Heart right ventricle (tissue), 16 donors: ENCODE data around the gene OTC. TPM values are rescaled to one million over a fixed set of nuclear protein-coding genes. Genes with fewer than 3 reads are reported as not detected.

Experiments used
- ATAC-seq, 8 donors: fragments of 200-7000 bp; cut with Tn5 transposase; one replicate each; pipeline ENCODE4 v1.9.1; 2020; ENCODE audit warnings: mild to moderate bottlenecking in 8 of 8, moderate library complexity in 8 of 8, moderate number of reproducible peaks in 1 of 8
- DNase-seq, 2 donors: peaks; one replicate each; pipeline ENCODE4 v3.0.0-alpha.2; 2020
- H3K27ac ChIP-seq, 10 donors: fragments of 200-600 bp; sonication (generic) in 2 of 10; one replicate each; pipeline versions ENCODE4 v1.5.0 to v1.8.0; 2020 to 2022; ENCODE audit warnings: mild to moderate bottlenecking in 3 of 10
- H3K27me3 ChIP-seq, 7 donors: fragments of 200-600 bp; one replicate each; pipeline ENCODE4 v1.8.0; 2021 to 2022; ENCODE audit warnings: mild to moderate bottlenecking in 2 of 7
- H3K36me3 ChIP-seq, 9 donors: fragments of 200-600 bp; sonication (generic) in 1 of 9; one replicate each; pipeline versions ENCODE4 v1.5.0 to v1.8.0; 2020 to 2022; ENCODE audit warnings: mild to moderate bottlenecking in 2 of 9
- H3K4me1 ChIP-seq, 9 donors: fragments of 200-600 bp; sonication (generic) in 1 of 9; one replicate each; pipeline versions ENCODE4 v1.5.0 to v1.8.0; 2020 to 2022; ENCODE audit warnings: mild to moderate bottlenecking in 4 of 9
- H3K4me3 ChIP-seq, 10 donors: fragments of 200-600 bp; sonication (generic) in 2 of 10; one replicate each; pipeline versions ENCODE4 v1.5.0 to v1.8.0; 2020 to 2022; ENCODE audit warnings: mild to moderate bottlenecking in 7 of 10, moderate library complexity in 2 of 10
- H3K9me3 ChIP-seq, 11 donors: fragments of 200-600 bp in 10 of 11; sonication (generic) in 2 of 11; one replicate each; pipeline versions ENCODE4 v1.5.0 to v1.8.0; 2013 to 2022; ENCODE audit warnings: mild to moderate bottlenecking in 2 of 11, control low read depth in 1 of 11, moderate library complexity in 1 of 11
- CTCF ChIP-seq, 9 donors: fragments of 200-600 bp; sonication (generic) in 2 of 9; IDR thresholded peaks; one replicate each; pipeline versions ENCODE4 v1.5.0 to v1.8.0; 2021 to 2022; ENCODE audit warnings: antibody characterized with exemption in 9 of 9, mild to moderate bottlenecking in 5 of 9, moderate library complexity in 1 of 9
- WGBS, 2 donors: extraction: QIAGEN DNeasy Blood & Tissue Kit; methylation state at CpG; one replicate each; pipeline ENCODE4 v1.1.7; 2013; ENCODE audit warnings: inconsistent platforms in 1 of 2; 5-methylcytosine and 5-hydroxymethylcytosine counted together
- intact Hi-C, 10 donors: fragments of 100-400 bp; cut with DNase I; formaldehyde crosslinking; loops; one replicate each; pipeline versions ENCODE4 v1.11.1 to v1.14.2; 2022
- polyA plus RNA-seq, 2 donors: library from polyadenylated mRNA; stranded (reverse); fragments of 200-250 nt; gene quantifications; one replicate each; pipeline ENCODE4 v1.2.3, GENCODE V29; 2013
- total RNA-seq, 10 donors: library from RNA; stranded (reverse); fragmentation: NEBNext Ultra II Directional in 3 of 10; extraction: Animal tissue kit (Norgen Biotek cat#: 25700) in 3 of 10; gene quantifications; one replicate each; pipeline versions ENCODE4 v1.2.1 to v1.2.4, GENCODE V29; 2021 to 2023
- donor health status: Arrhythmogenic right ventricular cardiomyopathy.
- donor health status: ischemic (EF 13 %, LVEDD 7.1; RV severe dilation, severe dysfunction).
- donor health status: healthy with polysubstance abuse.
- donor health status: DM: no; HTN: yes; CAD: no.
- donor health status: DM: no; HTN: no; CAD: no.
- donor health status: ischemic (EF 25% LVEDD 6.9; RV normal size, moderate dysfunction).
- donor health status: ischemic (EF 25% LVEDD 5.7; RV mildly dilated, moderate dysfunction).
- donor health status: healthy.
- donor health status: DM: yes; HTN: yes; CAD: no.
- donor health status: Ischemic cardiomyopathy.
- donor health status: ischemic (EF 35%, LVEDD 5.7; RV mildly dilated, moderate dysfunction).
- donor health status: nonischemic (EF 11% LVEDD 7.7; RV severe dilation, severe dysfunction).
- donor health status: DM: yes; HTN: yes; CAD: no.
- donor health status: PGD.
- donor health status: ischemic (EF 29% LVEDD 5.4; RV normal size, mild dysfunction).
- donor health status: nonischemic (EF 23%, LVEDD 6.1; RV moderate dilation, normal function).

OTC gene
- total and polyA plus RNA-seq, 12 donors = 0.20 to 0.38 TPM; not detected in 10

DNA sequence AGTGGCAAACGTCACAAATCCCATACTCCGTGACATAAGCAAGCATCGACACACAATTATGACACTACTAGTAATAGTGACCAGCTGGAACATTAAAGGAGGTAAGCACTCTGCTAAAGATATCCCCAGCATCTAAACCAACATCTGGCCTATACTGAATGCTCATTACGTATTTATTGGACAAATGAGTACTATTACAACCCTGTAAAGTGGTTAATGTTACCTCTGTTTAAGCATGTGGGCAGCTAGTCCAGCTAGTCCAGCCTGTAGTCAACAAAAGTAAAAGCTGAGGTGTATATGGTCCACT is 24.7 kb upstream of the OTC start:
- Histone ChIP-seq H3K27ac (peak overlapping the region in 6 of 10 donors; percentile 83 to 87 (median 86)), H3K27me3 (no peaks in the 10 kb centered on the region), H3K4me3 (peak overlapping the region in 9 of 10 donors; percentile 46 to 89 (median 77)), H3K9me3 (no peaks in the 10 kb centered on the region), H3K36me3 (no peaks in the 10 kb centered on the region), H3K4me1 (peaks cover 0 to 10% (median 0%) of the 10 kb centered on the region in 9 donors)
- ATAC-seq (peak in 1 of 8 donors; percentile 4), DNase-seq (no peak)
- 10 to 13% methylated on average over 4 of the region's 4 CpGs for WGBS, 2 donors
- TF ChIP-seq CTCF (IDR thresholded peaks at IDR 0.05) = peak in 1 of 9 donors; percentile 1
- intact Hi-C loops = loop anchor here in 4 of 10 donors (2.0 to 10.0 kb wide), 4 partner anchors 63 to 403 kb away; no protein-coding TSS in a partner anchor

GRCh38 chrX:38332505-38332904 is 19.9 kb upstream of the OTC start:
- H3K4me3 ChIP-seq = no peak overlapping the region
- DNase-seq = no peak
- H3K27ac ChIP-seq = no peak overlapping the region
- H3K4me1 ChIP-seq = peaks cover 0 to 8% (median 0%) of the 10 kb centered on the region in 9 donors
- intact Hi-C loops = loop anchor here in 3 of 10 donors (10.0 kb wide), 4 partner anchors 232 to 408 kb away; partner anchors contain the start of gene TSPAN7 (in 1 of the 3)
- ATAC-seq = no peak
- TF ChIP-seq CTCF (IDR thresholded peaks at IDR 0.05) = no peak
- no peaks in the 10 kb centered on the region for H3K27me3 ChIP-seq
- H3K9me3 ChIP-seq = no peaks in the 10 kb centered on the region
- H3K36me3 ChIP-seq = no peaks in the 10 kb centered on the region

- peak in 8 of 9 donors; percentile 16 to 53 (median 28) for TF ChIP-seq CTCF (IDR thresholded peaks at IDR 0.05)
- no peak for DNase-seq
- Histone ChIP-seq H3K4me1 (peaks cover 0 to 8% (median 0%) of the 10 kb centered on the region in 9 donors), H3K4me3 (no peak overlapping the region), H3K36me3 (no peaks in the 10 kb centered on the region), H3K27me3 (peaks cover 0 to 7% (median 0%) of the 10 kb centered on the region in 7 donors), H3K27ac (no peak overlapping the region), H3K9me3 (no peaks in the 10 kb centered on the region)
- no peak for ATAC-seq
- intact Hi-C loops = loop anchor here in 3 of 10 donors (10.0 kb wide), 4 partner anchors 229 to 411 kb away; partner anchors contain the start of gene TSPAN7 (in 1 of the 3)
Measured at GRCh38 chrX:38335382-38335781, 17.0 kb upstream of the OTC start.

GRCh38 chrX:38336538-38337240 is 15.7 kb upstream of the OTC start:
- TF ChIP-seq CTCF (IDR thresholded peaks at IDR 0.05) = no peak
- no peak for ATAC-seq
- H3K4me1 ChIP-seq = peaks cover 0 to 8% (median 0%) of the 10 kb centered on the region in 9 donors
- no peaks in the 10 kb centered on the region for H3K36me3 ChIP-seq
- 59 to 61% methylated on average over 5 of the region's 5 CpGs for WGBS, 2 donors
- H3K9me3 ChIP-seq = no peaks in the 10 kb centered on the region
- intact Hi-C loops = loop anchor here in 3 of 10 donors (10.0 kb wide), 4 partner anchors 228 to 412 kb away; partner anchors contain the start of gene TSPAN7 (in 1 of the 3)
- DNase-seq = no peak
- H3K27me3 ChIP-seq = peaks cover 0 to 17% (median 0%) of the 10 kb centered on the region in 7 donors
- H3K4me3 ChIP-seq = no peak overlapping the region
- H3K27ac ChIP-seq = peak overlapping the region in 1 of 10 donors; percentile 36
